ENCODE data around the gene DYNC1I1.

DYNC1I1 gene

GRCh38 chr7:95859429-95859828 lies 87.1 kb downstream of the DYNC1I1 start:
- no peak for DNase-seq (ENCODE audit: low read depth in 2 of 2)

DNA sequence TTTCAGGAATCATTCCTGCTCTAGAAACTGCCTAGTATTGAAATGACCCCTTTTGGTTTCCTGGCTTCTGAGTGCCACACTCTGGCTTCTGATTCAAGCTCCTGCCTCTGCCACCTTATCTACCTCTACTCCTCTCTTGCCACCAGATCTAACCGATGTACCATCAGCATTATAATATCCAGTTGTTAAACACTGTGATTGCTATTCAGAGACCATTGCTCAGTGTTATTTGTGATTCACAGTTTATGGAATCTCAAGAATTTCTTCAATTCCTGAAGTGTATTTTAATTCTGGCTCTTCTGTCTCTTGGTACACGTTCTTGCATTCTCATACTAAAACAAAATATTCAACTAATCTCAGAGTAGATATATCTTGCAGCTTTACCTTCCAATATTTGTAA lies 88.7 kb downstream of the DYNC1I1 start:
- DNase-seq (ENCODE audit: low read depth in 2 of 2): no peak

DNA sequence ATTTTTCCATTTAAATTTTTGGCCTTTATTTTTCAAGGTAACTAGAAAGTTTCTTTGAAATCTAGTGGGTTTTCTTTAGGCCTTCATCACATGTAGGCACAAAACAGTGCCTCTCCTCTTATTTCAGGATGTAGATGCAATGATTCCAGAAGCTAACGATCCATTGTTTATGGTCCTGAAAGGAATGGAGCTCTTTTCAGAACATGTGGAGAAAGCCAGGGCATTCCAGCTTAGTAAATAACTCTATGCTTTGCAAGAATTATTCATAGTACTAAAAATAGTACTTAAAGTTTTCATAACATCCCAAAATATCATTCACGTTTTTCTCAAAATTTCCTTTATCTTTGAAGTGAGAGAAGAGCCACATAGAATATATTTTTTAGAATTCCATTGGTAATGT lies 91.3 kb downstream of the DYNC1I1 start:
- DNase-seq (ENCODE audit: low read depth in 2 of 2): no peak

- DNase-seq (ENCODE audit: low read depth in 2 of 2): no peak
Measured at GRCh38 chr7:95865716-95866371, 93.5 kb downstream of the DYNC1I1 start.

GRCh38 chr7:95867309-95867708 lies 95.0 kb downstream of the DYNC1I1 start:
- no peak for DNase-seq (ENCODE audit: low read depth in 2 of 2)

GRCh38 chr7:95871075-95871848 lies 98.9 kb downstream of the DYNC1I1 start:
- DNase-seq (ENCODE audit: low read depth in 2 of 2): no peak

DNA sequence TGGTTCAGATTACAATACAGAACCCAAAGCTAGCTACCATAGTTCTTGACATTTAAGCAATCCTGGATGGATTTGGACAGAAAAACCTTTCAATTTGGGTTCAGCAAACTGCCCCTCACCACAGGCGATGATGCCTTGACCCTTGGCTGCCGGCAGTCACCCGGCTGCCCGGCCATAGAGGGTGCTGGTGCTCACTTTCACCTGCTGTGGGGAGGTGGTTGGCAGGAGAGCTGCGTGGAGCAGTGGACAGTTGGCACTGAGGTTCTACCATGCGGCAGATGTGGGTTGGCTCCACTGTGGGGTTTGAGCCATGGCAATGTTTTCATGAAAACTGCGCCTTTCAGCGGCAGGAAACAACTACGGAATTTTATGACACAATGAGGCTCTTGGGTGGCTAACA lies 99.5 kb downstream of the DYNC1I1 start:
- DNase-seq (ENCODE audit: low read depth in 2 of 2): no peak

DNA sequence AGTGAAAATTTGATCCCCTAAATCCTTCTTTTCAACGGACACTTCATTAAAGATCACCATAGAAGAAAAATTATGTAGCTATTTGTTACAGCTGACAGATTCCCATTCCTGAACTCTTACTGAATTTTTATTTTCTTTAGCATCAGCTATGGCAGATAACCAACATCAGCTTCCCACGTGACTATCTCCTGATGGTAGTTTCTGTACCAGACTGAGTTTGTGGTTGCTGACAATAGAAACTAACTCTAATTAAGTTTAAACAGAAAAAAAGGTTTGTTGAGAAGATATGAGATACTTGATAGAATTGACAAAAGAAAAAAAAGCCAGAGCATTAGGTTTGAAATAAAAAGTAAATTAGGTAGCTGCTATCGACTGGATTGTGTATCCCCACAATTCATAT lies 101.8 kb downstream of the DYNC1I1 start:
- no peak for DNase-seq (ENCODE audit: low read depth in 2 of 2)

GRCh38 chr7:95874541-95875265 lies 102.3 kb downstream of the DYNC1I1 start:
- no peak for DNase-seq (ENCODE audit: low read depth in 2 of 2)

DNA sequence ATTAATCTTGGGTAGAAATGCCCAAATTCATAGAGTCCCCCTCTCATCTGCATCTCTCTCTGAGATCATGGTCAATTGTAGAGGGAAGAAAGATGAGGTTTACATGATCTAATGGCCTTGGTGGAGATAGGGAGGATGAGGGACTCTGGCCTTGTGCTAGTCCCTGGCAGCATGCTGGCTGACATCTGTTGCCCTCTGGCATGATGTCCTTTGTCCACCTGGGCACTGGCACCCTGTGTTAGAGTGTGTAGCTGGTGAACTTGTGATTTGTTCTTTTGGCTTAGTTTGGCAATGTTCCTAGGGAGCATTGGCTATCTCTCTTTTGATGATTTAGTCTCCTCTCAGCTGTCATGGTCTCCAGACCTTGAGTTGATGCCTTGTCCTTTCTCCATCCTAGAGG lies 103.2 kb downstream of the DYNC1I1 start:
- DNase-seq (ENCODE audit: low read depth in 2 of 2): no peak

- no peak for DNase-seq (ENCODE audit: low read depth in 2 of 2)
Measured at GRCh38 chr7:95878677-95879076, 106.3 kb downstream of the DYNC1I1 start.

GRCh38 chr7:95881597-95881996 lies 109.2 kb downstream of the DYNC1I1 start:
- no peak for DNase-seq (ENCODE audit: low read depth in 2 of 2)

GRCh38 chr7:95883217-95883616 lies 110.9 kb downstream of the DYNC1I1 start:
- no peak for DNase-seq (ENCODE audit: low read depth in 2 of 2)

DNA sequence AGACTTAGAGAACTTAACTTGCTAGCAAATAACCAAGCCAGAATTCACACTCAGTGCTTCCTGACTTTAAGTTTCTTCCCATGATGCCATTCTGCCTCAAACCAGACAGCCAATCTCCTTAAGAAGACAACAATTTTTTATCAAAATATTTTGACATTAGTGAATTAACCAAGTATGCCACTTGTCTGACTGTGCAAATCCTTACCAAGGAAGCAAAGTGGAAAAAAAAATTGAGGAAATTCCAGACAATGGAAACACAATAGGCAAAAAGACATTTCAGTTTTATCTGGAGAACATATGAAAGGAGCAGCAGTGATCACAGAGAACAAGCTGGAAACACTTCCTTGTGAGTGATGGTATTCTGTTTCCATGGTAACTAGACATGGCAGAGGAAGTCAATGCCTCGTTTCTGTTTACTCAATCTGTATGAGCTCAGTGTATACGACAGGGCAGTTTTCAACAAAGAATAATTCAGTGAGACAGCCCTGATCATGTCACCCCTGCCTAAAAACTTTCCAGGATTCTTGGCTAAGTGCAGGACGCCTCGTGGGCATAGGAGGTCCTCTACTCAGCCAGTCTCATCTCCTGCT lies 114.2 kb downstream of the DYNC1I1 start:
- DNase-seq (ENCODE audit: low read depth in 2 of 2): no peak

DNA sequence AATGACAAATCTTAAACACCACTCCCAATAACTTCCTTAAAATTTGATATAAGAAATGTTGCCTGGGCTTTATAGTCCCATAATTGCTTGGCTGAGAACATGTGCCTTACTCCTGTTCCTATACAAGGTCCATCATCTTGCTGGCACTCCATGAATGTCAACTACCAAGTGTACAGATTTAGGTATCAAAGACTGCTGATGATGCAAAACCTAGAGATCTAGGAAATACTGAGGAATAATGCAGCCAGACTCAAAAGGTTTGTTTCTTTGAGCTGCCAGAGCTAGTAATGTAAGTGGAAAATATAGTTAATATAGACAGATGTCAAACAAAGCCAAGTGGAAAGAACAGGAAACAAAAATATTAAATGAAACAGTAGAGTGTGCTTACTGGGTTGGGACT lies 121.1 kb downstream of the DYNC1I1 start:
- no peak for DNase-seq (ENCODE audit: low read depth in 2 of 2)

- no peak for DNase-seq (ENCODE audit: low read depth in 2 of 2)
Measured at GRCh38 chr7:95897557-95898251, 125.3 kb downstream of the DYNC1I1 start.

DNA sequence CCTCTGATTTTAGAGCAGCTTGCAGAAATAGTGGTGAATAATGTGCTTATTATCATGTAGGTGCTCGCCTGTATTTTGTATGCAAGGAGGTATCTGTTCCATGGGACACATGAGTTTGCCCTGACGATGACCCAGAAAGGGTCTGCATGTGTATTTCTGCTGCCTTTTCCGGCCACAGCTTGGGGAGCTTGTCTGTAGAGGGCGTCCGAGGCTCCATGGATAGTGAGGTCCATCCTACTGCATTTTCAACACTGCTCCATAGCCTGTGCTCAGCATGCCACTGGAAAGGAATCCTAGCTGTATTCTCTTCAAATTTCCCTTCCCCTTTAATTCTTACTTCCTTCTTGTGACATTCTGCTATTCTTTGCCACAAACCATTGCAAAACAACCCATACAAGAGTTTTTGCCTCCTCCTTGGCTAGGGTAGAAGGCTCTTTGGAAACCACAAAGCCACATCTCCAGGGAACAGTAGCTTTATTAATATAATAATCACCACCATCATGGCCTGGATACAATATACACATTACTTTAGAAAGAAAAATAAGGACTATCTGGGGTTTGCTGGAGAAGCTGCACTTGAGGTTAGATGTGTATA lies 127.7 kb downstream of the DYNC1I1 start:
- DNase-seq (ENCODE audit: low read depth in 2 of 2): no peak

DNA sequence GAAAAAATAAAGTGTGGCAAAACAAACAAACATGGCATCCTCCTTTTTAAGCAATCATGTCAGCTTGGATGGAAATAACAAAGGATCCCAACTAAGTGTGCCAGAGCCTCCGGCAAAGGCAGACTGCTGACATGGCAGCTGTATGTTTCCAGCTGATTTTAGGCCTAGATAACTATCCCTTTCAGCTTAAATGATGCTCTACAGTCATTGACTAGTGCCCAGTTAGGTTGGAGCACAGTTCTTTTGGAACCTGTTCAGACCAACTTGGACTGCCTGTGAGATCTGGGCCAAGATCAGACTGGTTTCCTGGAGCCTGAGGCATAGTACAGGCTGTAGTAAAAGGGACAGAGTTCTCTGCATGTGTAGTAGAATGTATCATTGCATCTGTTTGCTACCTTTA lies 128.7 kb downstream of the DYNC1I1 start:
- DNase-seq (ENCODE audit: low read depth in 2 of 2): no peak

DNA sequence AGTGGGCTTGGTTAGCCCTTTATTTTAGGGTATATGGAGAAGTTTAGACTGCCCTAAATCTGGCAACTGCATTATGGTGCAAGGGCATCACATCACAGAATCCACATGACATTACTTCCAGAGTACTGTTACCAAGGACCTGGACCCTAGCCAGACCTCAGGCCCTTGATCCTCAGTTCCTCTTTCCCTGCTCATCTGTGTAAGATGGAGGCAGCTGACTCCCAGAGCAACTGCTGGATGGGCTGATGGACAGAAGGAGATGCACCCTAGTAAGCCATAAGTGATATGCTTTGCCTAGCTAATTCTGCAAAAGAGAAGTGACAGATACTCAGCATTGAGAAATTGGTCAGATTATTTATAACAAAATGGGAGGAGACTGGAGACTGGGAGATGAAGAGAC lies 131.7 kb downstream of the DYNC1I1 start:
- no peak for DNase-seq (ENCODE audit: low read depth in 2 of 2)

GRCh38 chr7:95905167-95905566 lies 132.8 kb downstream of the DYNC1I1 start:
- no peak for DNase-seq (ENCODE audit: low read depth in 2 of 2)

DNA sequence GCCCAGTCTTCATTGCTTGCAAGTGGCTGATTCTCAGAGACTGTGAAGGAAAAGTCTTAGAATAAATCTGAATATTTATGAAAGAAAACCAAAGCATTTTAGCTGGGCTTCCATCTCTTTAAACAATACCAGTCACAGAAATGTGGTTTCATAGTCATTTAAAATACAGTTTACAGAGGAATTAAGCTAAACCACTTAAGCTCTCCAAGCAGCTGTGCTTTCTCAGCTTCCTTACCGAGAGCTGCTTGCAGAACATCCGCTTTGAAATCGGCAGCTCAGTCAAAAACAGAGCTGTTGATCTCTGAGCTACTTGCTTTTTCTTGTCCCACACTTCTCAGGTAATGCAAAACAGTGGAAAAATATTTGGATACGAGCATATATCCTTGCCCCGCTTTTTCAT lies 134.5 kb downstream of the DYNC1I1 start:
- DNase-seq (ENCODE audit: low read depth in 2 of 2): no peak

DNA sequence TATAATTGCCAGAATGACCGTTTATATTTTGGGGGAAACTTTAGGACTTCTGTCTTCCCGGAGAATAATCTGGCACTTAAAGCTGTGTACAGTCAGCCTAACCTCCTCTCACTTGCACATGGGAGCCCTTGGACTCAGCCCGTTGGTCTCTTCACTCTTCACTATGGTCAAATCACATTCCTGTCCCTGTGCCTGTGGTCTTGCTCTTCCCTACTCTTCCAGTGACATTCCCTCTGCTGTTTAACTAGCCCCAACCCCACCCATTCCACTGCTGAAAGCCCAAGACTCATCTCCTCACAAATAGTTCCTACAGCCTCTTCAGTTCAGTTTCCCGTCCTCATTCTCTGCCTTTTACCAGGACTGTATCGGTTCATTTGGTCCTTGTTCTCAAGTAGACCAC lies 135.0 kb downstream of the DYNC1I1 start:
- DNase-seq (ENCODE audit: low read depth in 2 of 2): no peak

Data from stimulated activated CD8-positive, alpha-beta memory T cell treated with anti-CD3 and anti-CD28 coated beads, Interleukin-7, amount 100 ng/mL, for 4 hours (primary cell).